ENCODE data around the gene ZNF678.
A peak's percentile ranks its signal among the peaks of the same experiment; 100 is the strongest.

ZNF678 gene

DNA sequence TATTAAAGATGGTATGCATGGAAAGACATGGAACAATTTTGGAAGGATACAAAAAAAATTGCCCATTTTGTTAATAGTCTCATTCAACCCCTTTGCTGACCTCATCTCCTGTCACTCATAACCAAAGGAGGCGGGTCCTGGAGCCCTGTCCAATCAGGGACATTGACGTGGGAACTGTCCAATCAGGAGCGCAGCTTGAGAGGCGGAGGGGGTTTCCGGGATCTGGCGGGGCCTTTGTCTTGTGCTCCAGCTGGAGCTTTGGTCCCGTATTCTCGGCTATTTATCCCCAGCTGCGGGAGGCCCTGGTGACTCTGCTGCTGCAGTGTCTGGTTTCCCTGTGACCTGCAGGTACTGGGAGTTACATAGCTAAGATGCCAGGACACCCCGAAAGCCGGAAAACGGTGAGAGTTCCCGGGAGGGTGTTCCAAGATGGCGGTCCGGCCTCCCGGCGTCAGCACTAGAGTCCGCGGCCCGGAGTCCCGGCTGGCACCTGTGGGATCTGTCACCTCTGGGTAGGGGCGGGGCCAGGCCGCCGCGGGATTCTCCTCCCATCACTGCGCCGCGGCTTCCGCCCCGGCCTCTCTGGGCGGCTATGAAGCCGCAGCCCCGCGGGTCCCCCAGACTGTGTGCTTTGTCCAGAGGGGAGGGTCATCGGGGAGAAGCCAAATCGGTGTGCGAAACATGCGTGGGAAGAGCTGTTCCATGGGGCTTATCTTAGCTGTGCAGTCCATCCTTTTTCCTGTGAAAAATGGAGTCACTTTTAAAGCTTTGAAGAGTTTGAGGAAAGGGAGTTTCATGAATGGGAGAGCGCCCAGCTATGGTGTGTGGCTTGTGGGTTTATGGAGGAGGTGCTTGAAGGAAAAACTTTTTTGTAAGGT is at the start of gene ZNF678:
Gene ZNF678, plus strand, starts transcription at position 233 of the 878 bp plus-strand sequence. CDS start 87,436 bp downstream, outside the sequence.
- DNase-seq (ENCODE audit: low read depth): peak; percentile 76

DNA sequence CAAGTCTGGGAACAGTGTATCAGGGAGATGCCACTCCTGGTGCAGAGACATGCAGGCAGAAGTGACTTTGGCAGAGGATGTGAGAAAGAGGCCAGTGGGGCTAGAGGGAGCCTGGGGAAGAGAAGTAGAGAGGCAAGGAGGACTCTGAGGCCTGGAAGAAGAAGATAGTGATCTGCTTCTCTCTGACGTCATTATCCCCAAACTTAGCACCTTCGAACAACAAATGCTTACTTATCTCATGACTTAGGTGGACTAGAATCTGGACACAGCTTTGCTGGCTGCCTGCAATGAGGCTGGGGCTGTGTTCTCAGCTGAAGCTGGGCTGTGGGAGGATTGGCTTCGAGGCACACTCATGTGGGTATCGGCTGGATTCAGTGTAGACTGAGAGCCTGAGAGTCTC is 44.5 kb upstream of the ZNF678 start:
- DNase-seq (ENCODE audit: low read depth): no peak

DNA sequence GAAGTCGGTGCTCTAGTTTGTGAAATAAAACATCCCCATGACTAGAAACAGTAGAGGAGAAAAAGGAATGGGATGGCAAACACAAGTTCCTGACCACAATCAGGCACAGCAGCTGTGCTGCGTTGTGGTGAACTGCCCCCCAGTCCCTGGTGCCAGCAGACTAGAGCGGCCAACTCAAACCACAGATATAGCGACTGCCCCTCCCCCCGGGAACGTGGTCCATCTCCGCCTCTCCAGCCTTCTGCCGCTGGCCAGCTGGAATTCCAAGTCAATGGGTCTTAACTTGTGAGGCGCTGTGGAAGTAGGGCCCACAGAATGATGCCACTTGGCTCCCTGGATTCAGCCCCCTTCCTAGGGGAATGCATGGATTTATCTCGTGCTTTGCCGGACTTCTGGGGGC is 41.6 kb upstream of the ZNF678 start:
- no peak for DNase-seq (ENCODE audit: low read depth)

GRCh38 chr1:227526524-227526923 is 36.8 kb upstream of the ZNF678 start:
- no peak for DNase-seq (ENCODE audit: low read depth)

- no peak for DNase-seq (ENCODE audit: low read depth)
Observed at GRCh38 chr1:227532019-227532619, 31.2 kb upstream of the ZNF678 start.

- DNase-seq (ENCODE audit: low read depth): no peak
Observed at GRCh38 chr1:227540170-227541098, 22.9 kb upstream of the ZNF678 start.

GRCh38 chr1:227541129-227541528 is 22.2 kb upstream of the ZNF678 start:
- DNase-seq (ENCODE audit: low read depth): no peak

GRCh38 chr1:227541796-227542152 is 21.6 kb upstream of the ZNF678 start:
- DNase-seq (ENCODE audit: low read depth): no peak

DNA sequence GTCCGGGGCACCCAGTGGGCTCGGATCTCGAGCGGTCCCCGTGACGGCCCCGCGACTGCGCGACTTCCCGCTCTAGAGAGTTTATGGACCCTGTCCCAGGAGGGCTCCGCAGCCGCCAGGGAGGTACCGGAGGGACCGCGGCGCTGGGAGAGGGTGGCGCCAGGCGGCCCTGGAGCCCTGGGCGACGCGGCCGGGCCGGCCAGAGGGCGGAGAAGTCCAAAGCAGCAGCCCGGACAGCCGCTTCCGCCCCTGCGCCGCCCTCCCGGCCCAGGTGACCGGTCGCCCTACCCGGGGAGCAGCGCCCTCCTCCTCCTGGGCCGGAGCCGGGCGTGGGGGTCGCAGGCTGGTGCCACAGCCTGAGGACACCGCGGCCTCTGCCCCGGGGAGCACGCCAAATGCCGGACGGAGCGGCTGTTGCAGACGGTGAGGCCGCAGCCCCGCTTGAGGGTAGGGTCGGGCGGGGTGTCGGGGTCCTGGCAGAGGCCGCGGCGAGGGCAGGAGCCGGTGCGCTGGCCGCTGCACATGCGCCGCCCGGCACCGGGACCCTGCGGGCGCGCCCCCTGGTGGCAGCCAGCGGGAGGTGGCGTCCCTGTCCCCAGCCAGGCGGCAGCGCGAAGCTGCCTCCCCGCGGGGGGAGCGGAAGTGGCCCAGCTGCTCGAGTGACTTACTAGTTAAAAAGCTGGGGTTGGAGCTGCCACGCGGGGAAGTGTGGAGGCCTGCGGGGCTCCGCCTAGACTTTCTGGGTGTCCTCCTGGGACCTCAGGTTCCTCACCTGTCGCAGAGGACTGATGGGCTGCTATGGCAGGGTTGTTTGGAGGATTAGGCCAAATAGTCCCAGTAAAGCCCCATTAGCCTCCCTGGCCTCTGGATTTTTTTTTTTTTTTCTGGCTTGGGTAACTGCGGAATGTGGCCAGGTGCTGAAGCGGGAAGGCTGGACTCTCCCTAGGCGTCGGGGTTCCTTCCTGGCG is 20.9 kb upstream of the ZNF678 start:
- DNase-seq (ENCODE audit: low read depth): peak; percentile 73

DNA sequence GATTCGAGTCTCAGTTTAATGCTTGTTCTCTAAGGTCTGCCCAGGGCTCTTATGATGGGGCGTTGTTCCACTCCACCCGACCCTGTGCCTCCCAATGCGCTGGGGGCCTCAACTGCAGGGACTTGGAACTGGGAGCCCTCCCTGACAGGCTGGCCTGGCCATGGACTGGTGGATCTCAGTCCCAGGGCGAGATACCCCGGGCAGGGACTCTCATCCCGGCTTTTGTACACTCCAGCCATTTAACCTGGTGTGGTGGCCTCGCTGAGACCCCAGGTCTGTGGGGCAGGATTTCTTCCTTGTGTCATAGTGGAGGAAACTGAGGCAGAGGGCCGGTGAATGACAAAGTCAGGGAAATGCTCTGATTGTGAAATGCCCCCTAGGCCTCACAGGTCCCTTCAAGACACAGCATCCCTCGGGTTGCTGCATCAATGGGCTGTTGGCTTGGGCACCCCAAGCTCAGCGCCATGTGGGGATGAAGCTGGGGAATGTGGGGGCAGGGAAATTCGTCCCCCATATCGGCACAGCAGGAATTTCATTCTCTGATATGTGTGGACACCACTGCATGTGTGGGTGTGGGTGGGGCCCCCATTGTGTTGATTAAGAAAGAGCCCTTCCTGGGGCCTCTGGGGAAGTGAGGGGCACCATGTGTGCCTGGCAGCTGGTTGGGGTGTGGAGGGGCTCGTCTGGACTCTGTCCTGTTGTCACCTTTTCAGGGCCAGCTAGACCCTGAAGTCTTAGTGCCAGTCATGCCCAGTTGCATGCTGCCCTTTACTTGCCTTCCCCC is 19.9 kb upstream of the ZNF678 start:
- no peak for DNase-seq (ENCODE audit: low read depth)

- DNase-seq (ENCODE audit: low read depth): no peak
Observed at GRCh38 chr1:227544067-227545050, 19.0 kb upstream of the ZNF678 start.

- DNase-seq (ENCODE audit: low read depth): no peak
Observed at GRCh38 chr1:227545361-227545760, 18.0 kb upstream of the ZNF678 start.

GRCh38 chr1:227546059-227546458 is 17.3 kb upstream of the ZNF678 start:
- no peak for DNase-seq (ENCODE audit: low read depth)

DNA sequence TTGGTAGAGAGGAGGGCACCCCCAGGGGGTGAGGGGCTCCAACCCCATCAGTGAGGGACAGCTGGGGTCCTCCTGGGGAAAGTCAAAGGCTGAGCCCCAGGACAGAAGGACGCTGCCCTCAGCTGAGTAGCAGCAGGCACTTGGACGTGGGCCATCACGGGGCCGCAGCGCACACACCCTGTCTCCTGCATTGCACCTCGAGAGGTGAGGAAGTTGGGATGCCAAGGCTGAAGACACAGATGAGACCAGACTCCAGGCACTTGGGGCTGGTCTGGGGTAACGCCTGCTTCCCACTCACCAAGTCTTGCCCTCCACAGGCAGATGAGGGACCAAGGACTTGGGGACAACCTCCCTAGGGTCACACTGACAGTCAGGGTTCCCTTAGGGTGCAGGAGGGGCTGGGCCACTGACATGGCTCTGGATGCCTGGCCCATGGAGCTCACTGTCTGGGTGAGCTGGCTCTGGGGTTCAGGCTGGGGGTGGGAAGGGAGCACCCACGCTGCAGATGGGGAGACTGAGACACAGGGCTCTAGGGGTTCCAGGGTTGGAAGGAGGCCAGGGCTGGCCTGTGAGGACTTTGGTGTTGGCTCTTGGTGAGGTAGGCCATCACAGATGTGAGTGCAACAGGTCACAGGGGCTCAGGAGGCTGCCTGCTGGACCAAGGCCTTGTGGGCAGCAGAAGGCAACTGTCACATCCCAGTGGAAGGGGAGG is 16.6 kb upstream of the ZNF678 start:
- DNase-seq (ENCODE audit: low read depth): no peak

- no peak for DNase-seq (ENCODE audit: low read depth)
Observed at GRCh38 chr1:227547310-227548118, 15.8 kb upstream of the ZNF678 start.

DNA sequence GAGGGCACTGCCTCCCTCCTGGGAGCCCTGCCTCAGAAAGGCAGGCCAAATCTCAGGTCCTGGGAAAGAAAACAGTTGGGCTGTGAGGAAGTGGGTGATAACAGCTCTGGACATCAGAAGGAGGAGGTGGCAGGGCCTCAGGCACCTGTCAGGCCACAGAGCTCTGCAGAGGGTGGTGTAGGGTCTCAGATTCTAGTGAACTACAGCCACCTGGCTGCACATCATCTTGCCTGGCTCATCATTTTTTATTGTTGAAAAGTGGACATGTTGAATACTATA is 15.3 kb upstream of the ZNF678 start:
- no peak for DNase-seq (ENCODE audit: low read depth)

DNA sequence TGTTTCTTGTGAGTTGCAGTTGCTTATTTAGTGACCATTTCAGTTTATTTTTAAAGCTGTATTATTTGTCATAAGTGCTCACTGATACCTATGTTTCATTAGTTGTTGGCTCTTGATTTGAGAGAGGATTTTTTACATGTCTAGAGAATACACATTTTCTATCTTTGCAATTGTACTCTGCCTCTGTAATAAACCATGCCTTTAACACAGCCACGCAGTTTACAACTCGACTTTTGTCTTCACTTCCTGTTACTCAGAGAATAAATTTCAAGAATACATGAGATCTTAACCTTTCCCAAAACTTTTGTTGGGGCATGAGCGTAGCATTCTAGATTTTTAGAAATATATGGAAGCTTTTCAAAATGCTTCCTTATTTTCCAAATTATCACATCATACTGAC is 14.9 kb upstream of the ZNF678 start:
- no peak for DNase-seq (ENCODE audit: low read depth)

GRCh38 chr1:227549892-227550291 is 13.5 kb upstream of the ZNF678 start:
- DNase-seq (ENCODE audit: low read depth): no peak

All from stimulated activated CD8-positive, alpha-beta memory T cell treated with anti-CD3 and anti-CD28 coated beads, Interleukin-7, amount 100 ng/mL, for 24 hours (primary cell).